Stimulated activated CD8-positive, alpha-beta memory T cell treated with anti-CD3 and anti-CD28 coated beads, Interleukin-7, amount 100 ng/mL, for 24 hours (primary cell): ENCODE data around the gene TMC7.

Source experiments
- DNase-seq: peaks from one replicate; pipeline ENCODE4 v3.0.0-alpha.2; 2020; ENCODE audit warnings: low read depth

Gene TMC7

DNA sequence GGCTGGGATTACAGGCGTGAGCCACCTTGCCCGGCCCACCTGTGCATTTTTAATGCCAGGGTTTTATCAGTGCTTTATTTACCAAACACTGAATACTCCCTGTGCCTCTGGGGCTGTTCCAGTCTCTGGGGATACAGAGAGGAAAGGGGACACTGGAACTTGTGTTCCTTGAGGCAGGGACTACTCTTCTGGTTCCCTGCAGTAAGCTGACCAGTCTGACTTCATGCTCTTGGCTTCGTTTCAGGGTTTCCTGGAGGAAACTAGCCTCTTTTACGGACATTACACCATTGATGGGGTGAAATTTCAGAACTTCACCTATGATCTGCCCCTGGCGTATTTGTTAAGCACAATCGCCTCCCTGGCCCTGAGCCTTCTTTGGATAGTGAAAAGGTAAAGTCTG, 46.2 kb downstream of the TMC7 start:
- DNase-seq, result no peak

DNA sequence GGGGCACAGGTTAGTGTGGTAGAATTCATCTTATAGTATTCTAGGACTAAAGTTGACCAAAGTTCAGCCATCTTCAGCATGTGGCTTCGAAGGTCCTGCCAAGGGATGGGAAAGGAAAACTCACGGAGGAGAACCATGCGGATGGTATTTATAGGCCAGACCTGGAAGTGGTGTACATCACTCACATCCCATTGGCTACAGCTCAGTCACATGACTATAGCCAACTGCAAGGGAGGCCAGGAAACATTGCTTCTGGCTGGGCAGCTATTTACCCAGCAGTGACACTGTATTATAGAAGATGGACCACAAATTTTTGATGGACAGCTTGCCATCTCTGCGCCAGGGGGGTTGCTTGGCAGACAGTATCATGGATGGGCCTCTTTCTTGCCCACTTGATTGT, 48.0 kb downstream of the TMC7 start:
- no peak for DNase-seq

DNA sequence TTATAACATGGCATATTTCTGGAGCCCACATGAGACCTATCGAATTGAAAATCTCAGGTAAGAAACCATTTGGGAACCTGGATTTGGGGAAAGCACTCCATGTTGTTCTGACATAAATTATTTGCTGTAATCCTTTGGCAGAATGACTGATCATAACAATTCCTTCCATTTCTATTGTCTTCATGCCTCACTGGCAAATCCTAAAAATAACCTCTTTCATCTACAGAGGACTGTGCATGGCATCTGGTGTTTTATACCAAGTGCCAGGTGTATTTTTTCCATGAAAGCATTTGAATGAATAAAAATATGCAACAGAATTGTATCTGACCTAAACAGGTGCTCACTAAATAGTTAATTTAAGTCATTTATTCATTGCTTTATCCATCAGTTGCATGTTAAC, 50.0 kb downstream of the TMC7 start:
- no peak for DNase-seq

DNA sequence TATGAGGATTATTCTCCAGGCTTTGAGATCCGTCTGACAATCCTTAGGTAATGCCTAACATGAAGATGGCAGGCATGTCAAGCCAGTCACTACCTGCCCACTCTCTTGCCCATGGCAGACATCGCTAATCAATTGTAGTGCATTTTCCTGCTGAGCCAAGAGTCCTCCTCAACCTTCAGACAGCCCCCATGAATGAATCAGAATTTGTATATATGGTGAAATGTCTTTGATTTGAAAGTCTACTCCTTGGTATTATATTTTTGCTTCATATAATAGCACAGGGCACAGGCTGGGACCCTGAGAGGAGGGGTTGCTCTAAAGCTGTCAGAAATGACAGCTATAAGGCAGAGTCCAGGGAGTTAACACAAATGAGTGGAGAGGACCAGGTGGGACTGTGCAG, 56.7 kb downstream of the TMC7 start:
- no peak for DNase-seq

DNA sequence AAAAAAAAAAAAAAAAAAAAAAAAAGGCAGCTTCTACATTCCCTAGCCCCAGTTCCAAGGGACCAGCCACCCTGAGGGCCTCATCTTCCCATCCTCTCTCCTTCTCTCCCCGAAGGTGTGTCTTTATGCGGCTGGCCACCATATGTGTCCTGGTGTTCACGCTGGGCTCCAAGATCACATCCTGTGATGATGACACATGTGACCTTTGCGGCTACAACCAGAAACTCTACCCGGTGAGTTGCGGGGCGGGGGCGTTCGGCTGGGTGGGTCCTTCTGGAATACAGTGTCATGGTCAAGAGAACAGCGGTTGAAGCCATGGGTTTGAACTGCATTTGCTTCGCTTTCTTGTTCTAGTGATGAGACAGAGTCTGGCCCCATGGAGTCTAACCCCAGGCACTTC, 61.0 kb downstream of the TMC7 start:
- DNase-seq, result no peak

DNA sequence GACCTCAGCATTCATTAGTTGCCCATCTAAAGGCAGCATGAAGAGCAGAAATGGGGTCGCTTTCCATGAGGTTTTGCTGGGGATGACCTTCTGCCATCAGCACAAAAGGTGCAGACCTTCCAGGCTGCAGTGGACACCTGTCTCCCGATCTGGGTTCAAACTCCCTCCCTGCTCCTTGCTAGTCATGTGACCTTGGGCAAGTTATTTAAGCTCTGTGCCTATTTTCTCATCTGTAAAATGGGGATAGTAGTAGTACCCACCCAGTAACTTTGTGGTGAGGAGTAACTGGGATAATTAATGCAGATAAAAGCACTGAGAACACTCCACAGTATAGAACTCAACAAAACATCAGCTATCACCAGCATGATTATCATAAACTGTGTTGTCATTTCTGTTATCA, 62.3 kb downstream of the TMC7 start:
- DNase-seq, result no peak

DNA sequence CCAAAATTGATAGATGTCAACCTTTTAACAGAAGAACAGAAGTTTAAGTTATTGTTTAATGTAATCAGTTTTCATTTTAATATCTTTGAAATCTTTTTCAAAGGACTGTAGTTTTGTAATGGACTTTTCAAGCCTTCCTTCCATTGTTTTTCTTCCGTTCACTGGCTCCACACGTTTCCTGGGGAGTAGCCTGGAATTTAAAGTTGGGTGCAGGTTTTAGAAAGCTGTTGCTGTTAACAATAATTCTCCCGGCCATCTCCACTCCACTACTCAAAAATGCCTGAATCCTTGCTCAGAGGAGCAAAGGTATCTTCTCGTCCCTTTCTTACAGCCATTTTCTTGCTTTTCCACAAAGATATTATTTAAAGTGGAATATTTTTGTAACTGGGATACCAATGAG, 79.0 kb downstream of the TMC7 start:
- no peak for DNase-seq

DNA sequence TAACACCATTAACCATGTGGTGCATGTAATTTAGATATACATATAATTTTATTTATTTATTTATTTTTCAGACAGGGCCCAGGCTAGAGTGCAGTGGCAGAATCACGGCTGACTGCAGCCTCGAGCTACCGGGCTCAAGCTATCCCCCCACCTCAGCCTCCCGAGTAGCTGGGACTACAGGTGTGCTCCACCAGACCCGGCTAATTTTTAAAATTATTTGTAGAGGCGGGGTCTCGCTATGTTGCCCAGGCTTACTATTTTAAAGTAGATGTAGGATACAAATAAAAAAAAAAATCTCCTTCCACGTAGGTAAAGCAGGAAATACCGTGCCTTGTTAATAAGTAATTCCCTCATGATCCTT, 83.2 kb downstream of the TMC7 start:
- DNase-seq, result no peak

DNA sequence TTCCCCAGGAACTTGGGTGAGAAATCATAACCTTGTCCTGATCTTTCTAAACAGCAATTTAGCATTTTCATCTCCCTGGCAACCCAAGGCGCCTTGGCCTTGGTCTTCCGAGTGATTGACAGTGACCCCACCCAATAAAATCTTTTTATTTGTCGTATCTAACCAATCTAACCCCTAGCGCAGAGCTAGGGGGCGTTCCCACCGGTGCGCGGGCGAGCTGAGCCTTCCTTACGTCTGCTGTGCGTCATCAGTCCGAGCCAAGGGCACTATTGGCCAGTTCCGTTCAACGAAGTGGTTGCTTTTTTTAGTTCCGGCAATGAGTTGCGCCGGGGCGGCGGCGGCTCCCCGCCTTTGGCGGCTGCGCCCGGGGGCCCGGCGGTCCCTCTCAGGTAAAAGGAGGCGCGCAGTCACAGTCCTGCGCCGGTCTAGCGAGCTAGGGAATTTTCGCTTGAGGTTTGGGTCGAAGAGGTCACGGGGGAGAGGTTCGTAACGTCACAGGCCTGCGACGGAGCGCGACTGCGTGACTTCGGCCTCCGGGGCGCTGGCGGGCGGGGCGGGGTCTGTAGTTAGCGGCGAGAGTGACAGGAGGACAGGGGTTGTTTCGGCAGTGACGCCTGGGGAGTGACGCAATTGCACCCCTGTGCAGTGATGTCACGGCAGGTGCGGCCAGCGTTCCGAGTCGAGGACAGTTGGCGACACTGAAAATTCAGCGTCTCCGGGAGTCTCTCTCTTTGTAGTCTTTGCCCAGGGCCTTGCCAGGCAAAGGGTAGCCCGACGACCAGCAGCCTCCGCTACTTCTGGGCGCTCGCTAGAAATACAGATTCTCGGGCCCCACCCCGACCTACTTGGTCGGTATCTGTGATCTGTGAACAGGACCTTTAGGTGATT, 83.9 kb downstream of the TMC7 start, which contains the start of gene COQ7:
Gene COQ7, plus strand, starts transcription at position 266 of the 888 bp plus-strand sequence. Its CDS starts 51 bp downstream, at position 317.
- DNase-seq, result peak; percentile 97

DNA sequence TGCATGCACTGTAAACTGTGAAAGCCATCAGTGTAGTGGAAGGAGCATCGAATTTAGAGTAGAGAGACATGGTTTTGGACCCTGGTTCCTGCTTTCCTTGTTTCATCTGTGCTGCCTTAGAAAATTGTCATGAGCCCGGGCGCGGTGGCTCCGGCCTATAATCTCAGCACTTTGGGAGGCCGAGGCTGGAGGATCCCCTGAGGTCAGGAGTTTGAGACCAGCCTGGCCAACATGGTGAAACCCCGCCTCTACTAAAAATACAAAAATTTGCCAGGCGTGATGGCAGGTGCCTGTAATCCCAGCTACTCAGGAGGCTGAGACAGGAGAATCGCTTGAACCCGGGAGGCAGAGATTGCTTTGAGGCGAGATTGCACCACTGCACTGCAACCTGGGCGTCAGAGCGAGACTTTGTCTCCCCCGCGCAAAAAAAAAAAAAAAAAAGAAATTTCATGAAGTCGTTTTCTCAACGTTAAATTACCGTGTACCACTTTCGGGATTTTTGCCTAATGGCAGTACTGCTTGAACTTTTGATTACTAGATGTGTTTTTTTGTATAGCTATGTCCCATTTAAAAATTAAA, 84.6 kb downstream of the TMC7 start:
- no peak for DNase-seq

DNA sequence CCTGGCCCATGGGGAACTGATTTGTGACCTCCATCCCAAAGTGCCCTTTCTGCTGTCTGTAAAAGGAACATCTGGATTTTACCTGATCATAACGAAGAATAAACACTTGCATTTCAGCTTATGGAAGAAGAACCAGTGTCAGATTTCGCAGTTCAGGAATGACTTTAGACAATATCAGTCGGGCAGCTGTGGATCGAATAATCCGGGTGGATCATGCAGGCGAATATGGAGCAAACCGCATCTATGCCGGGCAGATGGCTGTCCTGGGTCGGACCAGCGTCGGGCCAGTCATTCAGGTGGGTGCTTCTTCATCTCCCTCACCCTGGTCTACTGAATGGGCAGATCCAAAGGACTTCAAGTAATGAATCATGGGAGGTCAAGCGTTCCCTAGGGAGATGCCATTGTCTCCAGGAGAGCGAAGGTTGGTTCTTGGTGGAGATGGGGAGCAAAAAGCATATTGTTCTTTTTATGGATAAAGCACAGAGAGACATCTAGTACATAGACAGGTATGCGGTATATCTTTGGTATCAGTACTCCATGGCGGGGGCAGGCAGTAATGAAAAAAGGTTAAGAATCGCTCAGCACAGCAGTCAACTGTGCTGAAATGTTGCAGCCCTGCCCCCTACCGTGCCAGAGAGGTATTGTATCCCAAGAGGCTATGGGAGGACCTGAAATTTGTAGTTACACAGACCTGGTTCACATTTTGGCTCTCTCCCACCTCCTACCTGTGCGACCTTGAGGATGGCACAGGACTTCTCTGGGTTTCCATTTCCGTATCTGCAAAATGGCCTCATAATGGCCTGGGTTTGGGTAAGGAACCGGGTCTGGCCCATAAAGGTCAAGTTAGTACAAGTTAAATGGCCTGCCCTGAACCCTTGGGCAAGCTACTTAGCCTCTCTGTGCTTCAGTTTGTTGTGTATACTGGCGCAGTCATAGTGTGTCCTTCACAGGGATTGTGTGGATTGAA, 88.4 kb downstream of the TMC7 start:
- DNase-seq, result peak; percentile 40

DNA sequence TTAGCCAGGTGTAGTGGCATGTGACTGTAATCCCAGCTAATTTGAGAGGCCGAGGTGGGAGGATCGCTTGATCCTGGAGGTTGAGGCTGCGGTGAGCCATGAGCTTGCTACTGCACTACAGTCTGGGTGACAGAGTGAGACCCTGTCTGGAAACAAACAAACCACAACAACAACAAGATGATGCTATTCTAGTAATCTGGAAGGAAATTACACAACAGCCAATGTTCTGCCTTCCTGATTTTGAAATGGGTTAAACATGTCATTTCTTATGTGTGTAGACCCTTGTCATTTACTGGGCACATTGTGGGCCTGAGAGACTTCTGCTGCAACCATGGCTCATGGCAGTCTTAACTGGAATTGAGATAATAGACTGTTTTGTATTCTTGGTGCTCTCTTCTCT, 89.6 kb downstream of the TMC7 start:
- DNase-seq, result no peak

DNA sequence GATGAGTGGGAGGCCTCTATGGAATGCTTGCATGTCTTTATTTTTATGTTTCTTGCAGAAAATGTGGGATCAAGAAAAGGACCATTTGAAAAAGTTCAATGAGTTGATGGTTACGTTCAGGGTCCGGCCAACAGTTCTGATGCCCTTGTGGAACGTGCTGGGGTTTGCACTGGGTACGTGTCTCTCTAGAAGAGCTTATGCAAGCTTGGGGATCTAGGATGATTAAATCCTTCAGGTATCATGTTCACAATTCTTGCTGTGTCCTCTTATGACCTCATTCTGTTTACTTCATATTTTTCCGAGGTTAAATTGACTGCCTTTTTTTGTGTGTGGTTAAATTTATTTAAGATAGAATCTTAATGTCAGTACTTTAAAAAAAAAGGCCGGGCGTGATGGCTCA, 90.1 kb downstream of the TMC7 start:
- DNase-seq, result no peak

DNA sequence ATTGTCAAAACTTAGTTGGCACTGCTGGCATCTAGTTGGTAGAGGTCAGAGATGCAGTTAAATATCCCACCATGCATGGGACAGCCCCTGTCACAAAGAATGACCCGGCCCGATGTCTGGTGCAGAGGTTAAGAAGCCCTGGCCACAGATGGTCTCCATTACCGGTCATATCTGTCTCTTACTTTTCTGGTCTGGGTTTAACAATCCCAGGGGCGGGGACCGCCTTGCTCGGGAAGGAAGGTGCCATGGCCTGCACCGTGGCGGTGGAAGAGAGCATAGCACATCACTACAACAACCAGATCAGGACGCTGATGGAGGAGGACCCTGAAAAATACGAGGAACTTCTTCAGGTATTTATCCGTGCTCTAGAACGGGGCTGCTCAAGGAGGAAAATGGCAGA, 91.8 kb downstream of the TMC7 start:
- DNase-seq, result no peak

DNA sequence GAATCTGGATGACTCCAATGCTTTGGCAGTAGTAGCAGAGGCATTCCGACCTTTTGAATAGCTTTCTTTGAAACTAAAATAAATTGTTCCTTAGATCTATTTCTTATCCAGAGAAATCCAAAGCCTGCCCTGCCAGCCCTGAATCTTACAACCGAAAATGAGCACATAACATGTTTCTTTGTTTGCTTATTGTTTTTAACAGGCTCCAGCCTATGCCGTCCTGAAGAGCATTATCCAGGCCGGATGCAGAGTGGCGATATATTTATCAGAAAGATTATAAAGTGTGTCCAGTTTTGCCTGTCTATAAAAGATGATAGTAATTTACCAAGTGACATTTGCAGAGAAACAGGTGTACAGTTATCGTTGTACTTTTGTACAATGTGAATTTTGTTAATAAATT, 94.1 kb downstream of the TMC7 start:
- no peak for DNase-seq

DNA sequence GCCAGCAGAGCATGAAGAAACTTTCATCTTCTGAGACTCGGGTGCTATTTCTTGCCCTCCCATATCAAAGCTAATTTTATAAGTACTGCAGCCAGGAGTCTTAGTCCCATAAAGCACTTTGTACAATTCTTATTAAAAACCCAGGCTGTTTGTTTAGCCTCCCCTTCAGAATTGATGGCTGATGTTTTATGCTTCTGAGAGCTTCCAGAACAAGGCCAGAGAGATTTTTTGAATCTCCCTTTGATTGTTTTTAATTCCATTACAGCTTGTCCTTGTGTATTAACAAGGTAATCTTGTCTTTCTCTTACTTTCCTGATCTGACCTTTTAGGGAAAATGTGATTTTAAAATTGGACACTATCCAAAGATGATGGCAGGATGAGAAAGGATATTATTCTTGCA, 99.9 kb downstream of the TMC7 start:
- no peak for DNase-seq

DNA sequence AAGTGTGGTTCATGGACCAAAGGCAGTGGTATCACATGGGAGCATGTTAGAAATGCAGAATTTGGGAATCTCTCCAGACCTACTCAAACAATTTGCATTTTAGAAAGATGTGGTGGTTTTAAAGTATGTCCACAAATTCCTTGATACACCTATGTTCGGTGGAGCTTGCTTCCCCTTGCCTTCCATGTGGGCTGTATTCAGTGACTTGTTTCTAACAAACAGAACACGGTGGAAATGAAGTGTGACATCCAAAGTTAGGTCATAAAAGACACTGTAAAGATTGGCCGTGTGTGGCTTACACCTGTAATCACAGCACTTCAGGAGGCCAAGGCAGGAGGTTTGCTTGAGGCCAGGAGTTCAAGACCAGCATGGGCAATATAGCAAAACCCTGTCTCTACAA, 100.4 kb downstream of the TMC7 start:
- DNase-seq, result no peak

DNA sequence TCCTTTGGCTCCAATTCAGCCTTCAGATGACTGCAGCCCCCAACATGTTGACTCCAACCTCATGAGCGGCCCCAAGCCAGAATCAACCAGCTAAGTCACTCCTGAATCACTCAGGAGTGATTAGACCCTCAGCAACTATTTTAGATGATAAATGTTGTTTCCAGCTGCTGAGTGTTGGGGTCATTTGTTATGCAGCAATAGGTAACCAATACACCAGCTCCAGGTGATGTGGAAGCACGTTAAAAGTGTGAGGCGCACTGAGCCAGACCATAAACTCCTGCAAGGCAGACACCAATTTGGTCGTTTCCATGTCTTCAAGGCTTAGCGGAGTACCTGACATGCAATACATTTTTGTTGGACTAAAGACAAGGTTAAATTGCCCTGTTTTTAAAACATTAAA, 101.1 kb downstream of the TMC7 start:
- no peak for DNase-seq

DNA sequence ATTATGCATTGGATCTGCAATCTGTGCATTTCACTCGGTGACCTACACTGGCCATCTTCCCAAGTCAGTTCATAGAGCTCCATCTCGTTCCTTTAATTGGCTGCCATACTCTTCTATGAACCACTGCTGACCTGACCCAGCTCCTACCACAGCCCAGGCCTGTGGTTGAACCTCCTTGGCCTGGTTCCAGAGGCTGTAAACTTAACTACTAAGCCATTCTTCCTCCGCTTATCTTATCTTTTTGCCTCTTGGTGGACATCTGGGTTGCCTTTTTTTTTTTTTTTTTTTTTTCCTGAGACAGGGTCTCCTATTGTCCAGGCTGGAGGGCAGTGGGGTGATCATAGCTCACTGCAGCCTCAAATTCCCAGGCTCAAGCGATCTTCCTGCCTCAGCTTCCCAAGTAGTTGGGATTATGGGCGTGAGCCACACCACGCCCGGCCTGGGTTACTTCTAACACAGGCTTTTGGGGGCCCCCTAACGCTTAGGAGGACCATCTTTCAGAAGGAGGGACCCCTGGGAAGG, 102.0 kb downstream of the TMC7 start:
- no peak for DNase-seq

DNA sequence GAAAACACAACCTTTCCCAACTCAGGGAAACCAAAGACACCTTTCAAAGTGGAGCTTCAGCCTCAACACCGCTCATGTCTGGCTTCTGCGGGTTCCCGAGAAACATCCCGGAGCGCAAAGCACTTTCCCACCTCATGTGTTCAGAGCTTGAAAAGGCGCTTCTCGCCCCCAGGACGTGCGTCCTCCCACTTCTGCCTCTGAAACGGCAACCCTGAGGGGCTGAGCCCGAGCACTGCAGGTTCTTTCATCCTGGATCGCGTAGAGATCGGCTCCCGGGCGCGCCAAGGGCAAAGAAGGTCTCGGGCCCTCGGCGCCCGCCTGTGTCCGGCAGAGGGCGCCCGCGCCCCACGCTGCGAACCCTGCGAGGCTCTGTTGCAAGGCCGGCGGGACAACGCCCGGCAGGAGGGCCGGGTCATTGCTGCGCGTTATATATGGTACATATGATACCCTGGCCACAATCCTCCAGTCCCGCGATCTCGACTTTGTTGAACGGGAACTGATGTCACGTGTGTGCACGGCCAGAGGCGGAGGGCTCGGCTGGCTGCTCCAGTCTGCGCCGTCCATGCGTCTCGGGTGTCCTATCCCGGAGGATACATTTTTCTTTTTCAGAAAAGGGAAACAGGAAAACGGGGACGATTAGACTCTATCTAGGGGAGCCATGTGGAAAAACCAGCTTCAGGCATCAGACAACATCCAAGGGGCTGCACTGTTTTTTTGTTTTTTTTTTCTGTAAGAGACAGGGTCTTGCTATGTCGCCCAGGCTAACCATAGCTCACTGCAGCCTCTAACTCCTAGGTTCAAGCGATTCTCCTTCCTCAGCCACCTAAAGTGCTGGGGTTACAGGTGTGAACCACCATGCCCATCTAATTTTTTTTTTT, 102.8 kb downstream of the TMC7 start:
- DNase-seq, result peak; percentile 58

DNA sequence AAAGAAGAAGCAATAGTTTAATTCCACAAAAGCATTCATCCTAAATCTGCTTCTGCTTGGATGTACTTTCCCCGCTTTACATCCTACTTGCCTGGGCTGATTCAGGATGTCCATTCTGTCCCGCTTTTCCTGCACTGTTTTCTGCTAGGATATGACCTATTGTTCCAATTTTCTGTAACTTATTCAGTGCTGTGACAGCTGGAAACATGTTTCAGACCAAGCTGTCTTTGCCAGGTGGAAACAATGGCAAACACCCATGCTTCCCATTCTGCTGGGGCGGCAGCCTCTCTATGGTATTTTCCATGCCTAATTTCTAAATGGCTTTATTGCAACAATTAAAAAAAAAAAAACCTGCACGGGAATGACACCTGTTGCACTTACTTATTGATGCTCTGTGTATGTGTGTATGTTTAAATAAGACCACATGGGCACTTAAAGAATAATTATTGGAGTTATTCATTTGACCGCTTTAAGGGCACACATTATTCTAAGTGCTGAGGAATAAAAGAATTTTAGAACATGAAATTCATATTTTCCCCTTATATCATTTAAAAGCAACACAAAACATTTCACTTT, 104.7 kb downstream of the TMC7 start:
- no peak for DNase-seq
